Fibroblast of villous mesenchyme (primary cell): ENCODE data around the gene CPS1. TPM values are rescaled to one million over a fixed set of nuclear protein-coding genes. Genes with fewer than 3 reads are reported as not detected.

ENCODE experiments used
- DNase-seq: peaks from one replicate; pipeline ENCODE4 v3.0.0-alpha.2; 2010; ENCODE audit warnings: low read depth
- H3K4me3 ChIP-seq: 2 replicates; pipeline ENCODE4 v1.5.1; 2011; ENCODE audit warnings: low read depth, mild to moderate bottlenecking, low read length
- total RNA-seq: library from RNA; depleted of rRNA; stranded (reverse); fragments of >200 nt; gene quantifications from 2 replicates; pipeline ENCODE4 v1.2.3, GENCODE V29; 2012
- TF ChIP-seq, protein P1 (sequence below): IDR thresholded peaks from 2 replicates; pipeline ENCODE4 v1.5.1; 2012; ENCODE audit warnings: low read depth, mild to moderate bottlenecking, low read length; ENCODE audit not compliant: insufficient read depth

The CPS1 gene
- total RNA-seq, 1 donor, result 21.6 TPM

DNA sequence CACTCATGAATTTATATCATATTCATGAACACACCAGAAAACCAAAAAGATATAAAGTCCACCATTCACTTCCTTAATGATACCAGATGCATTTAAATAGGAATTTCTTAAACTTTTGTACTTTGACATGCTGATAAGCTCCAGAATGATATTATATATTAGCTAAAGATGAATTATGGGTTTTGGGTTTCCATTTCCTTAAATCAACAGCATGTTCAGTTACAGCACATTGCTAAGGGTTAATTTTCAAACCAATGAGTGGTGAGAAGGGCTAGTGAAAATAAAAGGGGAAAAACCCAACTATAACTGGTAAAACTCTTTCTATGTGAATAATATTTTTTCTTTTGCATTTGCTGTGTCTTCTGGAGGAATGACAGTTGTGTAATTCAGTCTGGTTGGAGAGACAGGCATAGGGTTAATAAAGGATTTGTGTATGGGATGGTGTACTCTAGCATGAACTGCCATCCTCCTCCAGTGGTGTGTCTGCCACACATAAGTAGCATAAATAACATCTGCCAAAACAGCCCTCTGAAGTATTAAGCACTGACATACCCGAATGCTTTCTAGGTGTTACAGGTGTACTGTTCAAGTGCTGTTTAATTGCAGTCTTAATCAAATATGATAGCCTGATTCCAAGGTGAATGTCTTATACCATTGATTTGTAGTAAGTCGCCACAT lies 19.3 kb upstream of the CPS1 start:
- TF ChIP-seq, protein P1, sequence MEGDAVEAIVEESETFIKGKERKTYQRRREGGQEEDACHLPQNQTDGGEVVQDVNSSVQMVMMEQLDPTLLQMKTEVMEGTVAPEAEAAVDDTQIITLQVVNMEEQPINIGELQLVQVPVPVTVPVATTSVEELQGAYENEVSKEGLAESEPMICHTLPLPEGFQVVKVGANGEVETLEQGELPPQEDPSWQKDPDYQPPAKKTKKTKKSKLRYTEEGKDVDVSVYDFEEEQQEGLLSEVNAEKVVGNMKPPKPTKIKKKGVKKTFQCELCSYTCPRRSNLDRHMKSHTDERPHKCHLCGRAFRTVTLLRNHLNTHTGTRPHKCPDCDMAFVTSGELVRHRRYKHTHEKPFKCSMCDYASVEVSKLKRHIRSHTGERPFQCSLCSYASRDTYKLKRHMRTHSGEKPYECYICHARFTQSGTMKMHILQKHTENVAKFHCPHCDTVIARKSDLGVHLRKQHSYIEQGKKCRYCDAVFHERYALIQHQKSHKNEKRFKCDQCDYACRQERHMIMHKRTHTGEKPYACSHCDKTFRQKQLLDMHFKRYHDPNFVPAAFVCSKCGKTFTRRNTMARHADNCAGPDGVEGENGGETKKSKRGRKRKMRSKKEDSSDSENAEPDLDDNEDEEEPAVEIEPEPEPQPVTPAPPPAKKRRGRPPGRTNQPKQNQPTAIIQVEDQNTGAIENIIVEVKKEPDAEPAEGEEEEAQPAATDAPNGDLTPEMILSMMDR, result no peak
- DNase-seq, result no peak

DNA sequence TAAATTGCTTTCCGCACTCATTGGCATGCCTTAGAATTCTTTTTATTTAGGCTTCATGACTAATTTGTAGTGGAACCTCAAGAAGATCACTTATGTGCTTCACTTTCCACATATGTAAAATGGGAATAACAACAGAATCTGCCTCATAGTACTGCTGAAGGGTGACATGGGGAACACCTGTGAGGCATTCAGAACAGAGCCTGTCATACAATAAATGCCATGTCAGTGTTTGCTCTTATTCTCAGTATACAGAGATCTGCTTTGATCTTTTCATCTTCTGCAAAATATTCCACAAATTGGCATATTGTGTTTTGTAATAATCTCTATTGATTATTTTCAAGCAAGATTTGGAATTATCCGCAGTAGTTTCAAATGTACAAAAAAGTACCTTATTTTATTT lies 17.4 kb upstream of the CPS1 start:
- TF ChIP-seq, protein P1, result no peak
- DNase-seq, result no peak
- no peak overlapping the region for H3K4me3 ChIP-seq

More for the DNA sequence above, 19.3 kb upstream of the CPS1 start:
- H3K4me3 ChIP-seq, result no peak overlapping the region

DNA sequence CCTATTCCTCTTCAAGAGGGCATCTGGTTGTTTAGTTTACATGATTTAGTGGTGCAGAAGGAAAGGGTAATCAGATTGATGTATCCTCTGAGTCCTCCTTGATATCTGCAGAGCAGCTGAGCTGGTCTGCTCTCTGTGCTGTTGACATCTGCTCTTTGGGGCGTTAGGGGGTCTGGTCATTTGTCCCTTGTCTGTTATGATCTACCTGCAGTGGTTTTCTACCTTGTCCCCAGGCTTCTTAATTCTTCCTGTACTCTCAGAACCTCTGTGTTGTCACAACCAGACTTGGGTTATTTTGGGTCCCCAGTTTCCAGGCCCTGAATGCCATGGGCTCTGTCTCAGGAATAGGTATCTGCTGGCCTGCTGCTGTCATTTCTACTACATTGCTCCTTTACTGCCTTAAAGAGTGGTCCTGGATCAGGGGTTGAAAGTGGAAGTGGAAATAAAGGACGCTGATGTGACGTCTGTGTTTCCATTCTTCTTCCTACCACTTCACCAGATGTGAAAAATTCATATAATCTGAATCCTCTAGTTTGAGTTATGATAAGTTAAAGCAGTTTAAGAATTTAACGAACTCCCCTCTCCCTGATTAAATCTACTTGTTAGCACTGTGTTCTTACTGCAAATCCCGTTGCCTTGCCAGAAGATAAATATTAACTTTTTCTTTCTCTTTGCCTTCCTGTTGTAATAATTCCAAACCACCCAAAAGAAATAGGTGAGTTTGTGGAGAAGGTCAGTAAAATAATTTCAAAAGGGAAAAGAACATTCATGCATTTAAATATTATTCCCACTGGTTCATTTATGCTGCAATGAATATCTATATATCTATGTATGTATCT lies 16.6 kb upstream of the CPS1 start:
- TF ChIP-seq, protein P1, result no peak
- H3K4me3 ChIP-seq, result no peak overlapping the region
- no peak for DNase-seq

DNA sequence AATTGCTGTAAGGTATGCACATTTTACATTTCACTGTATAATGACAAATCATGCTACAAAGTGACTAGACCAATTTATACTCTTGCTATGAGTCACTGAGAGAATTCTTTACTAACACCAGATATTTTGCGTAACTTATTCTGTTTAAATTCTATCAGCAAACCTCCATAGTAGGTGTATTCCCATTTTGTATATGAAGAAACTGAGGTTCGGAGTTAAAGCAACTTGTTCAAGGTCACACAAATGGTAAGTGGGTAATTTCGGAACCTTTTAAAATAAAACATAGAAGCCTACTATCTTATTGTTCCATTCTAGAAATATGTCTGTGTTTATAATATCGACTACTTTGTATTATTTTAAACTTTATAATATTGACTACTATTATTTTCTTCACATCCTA lies 15.9 kb upstream of the CPS1 start:
- no peak for DNase-seq
- no peak overlapping the region for H3K4me3 ChIP-seq
- TF ChIP-seq, protein P1, result no peak

DNA sequence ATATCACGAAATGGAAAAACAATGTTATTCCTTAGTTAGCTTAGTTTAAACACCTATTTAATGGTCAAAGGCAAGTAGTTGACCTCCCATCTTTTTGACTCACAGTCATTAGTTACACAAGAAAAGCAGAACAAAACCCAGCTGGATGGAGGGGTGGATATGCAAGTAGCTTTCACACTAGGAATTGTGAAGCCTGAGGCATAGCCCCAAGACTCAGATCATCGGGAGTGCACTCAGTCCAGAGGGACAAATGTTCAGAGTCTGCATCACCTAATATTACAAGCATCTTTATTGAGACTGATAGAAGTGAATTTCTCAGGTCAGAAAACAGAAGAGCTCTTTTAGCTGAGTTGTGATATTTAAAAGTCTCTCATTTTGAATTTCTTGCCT lies 15.5 kb upstream of the CPS1 start:
- TF ChIP-seq, protein P1, result no peak
- DNase-seq, result no peak
- no peak overlapping the region for H3K4me3 ChIP-seq

GRCh38 chr2:210541290-210541902 lies 15.0 kb upstream of the CPS1 start:
- peak; percentile 24 for DNase-seq
- TF ChIP-seq, protein P1, result no peak
- no peak overlapping the region for H3K4me3 ChIP-seq
